Breast epithelium (tissue), 3 donors: Measurements from ENCODE around the gene CMTM7.

Source experiments
- POLR2A ChIP-seq: fragments of 450-650 bp; IDR thresholded peaks from one replicate; pipeline ENCODE4 v1.6.1; 2016; ENCODE audit warnings: antibody characterized with exemption, mild to moderate bottlenecking, moderate library complexity
- TF ChIP-seq, protein P1 (sequence below), 3 donors: fragments of 450-650 bp; IDR thresholded peaks; one replicate each; pipeline ENCODE4 v1.5.1; 2016 to 2017; ENCODE audit warnings: antibody characterized with exemption in 3 of 3, mild to moderate bottlenecking in 3 of 3, moderate library complexity in 3 of 3

GRCh38 chr3:32422943-32423342 is 31.3 kb downstream of the CMTM7 start:
- TF ChIP-seq POLR2A, result no peak
- TF ChIP-seq, protein P1, sequence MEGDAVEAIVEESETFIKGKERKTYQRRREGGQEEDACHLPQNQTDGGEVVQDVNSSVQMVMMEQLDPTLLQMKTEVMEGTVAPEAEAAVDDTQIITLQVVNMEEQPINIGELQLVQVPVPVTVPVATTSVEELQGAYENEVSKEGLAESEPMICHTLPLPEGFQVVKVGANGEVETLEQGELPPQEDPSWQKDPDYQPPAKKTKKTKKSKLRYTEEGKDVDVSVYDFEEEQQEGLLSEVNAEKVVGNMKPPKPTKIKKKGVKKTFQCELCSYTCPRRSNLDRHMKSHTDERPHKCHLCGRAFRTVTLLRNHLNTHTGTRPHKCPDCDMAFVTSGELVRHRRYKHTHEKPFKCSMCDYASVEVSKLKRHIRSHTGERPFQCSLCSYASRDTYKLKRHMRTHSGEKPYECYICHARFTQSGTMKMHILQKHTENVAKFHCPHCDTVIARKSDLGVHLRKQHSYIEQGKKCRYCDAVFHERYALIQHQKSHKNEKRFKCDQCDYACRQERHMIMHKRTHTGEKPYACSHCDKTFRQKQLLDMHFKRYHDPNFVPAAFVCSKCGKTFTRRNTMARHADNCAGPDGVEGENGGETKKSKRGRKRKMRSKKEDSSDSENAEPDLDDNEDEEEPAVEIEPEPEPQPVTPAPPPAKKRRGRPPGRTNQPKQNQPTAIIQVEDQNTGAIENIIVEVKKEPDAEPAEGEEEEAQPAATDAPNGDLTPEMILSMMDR (IDR thresholded peaks at IDR 0.05), result no peak
